Osteoblast (primary cell): ENCODE measurements around the gene TAB2. TPM values are rescaled to one million over a fixed set of nuclear protein-coding genes. Genes with fewer than 3 reads are reported as not detected.

Experiments used
- DNase-seq: peaks from one replicate; pipeline ENCODE4 v3.0.0; 2011; ENCODE audit warnings: low spot score, mixed read lengths; ENCODE audit not compliant: insufficient read length; ENCODE audit errors: missing footprints
- H2AFZ ChIP-seq: 2 replicates; pipeline ENCODE4 v1.6.0; 2011; ENCODE audit warnings: mild to moderate bottlenecking, low read length
- H3K27ac ChIP-seq: 2 replicates; pipeline ENCODE4 v1.5.1; 2011; ENCODE audit warnings: mild to moderate bottlenecking, low read depth, low read length, moderate library complexity
- H3K27me3 ChIP-seq: 2 replicates; pipeline ENCODE4 v1.6.0; 2012; ENCODE audit warnings: mild to moderate bottlenecking, control low read depth, inconsistent platforms, low read length, moderate library complexity; ENCODE audit not compliant: insufficient read depth
- H3K36me3 ChIP-seq: 2 replicates; pipeline ENCODE4 v1.5.1; 2011; ENCODE audit warnings: mild to moderate bottlenecking, low read length, control low read depth, moderate library complexity; ENCODE audit not compliant: insufficient read depth
- H3K4me1 ChIP-seq: 2 replicates; pipeline ENCODE4 v1.5.1; 2011; ENCODE audit warnings: mild to moderate bottlenecking, low read length, control low read depth, moderate library complexity; ENCODE audit not compliant: insufficient read depth
- H3K4me2 ChIP-seq: 2 replicates; pipeline ENCODE4 v1.6.0; 2011; ENCODE audit warnings: mild to moderate bottlenecking, low read length; ENCODE audit not compliant: insufficient read depth
- H3K4me3 ChIP-seq: fragments of 200-600 bp; sonication (generic); 3 replicates; pipeline ENCODE4 v1.5.1; 2012; ENCODE audit warnings: mild to moderate bottlenecking, low read length, inconsistent platforms; ENCODE audit not compliant: insufficient read depth
- H3K79me2 ChIP-seq: 2 replicates; pipeline ENCODE4 v1.6.0; 2012; ENCODE audit warnings: mild to moderate bottlenecking, low read length, control low read depth, inconsistent platforms; ENCODE audit not compliant: insufficient read depth
- H3K9me3 ChIP-seq: 2 replicates; pipeline ENCODE4 v1.5.1; 2011; ENCODE audit warnings: low read depth, low read length, control low read depth
- H4K20me1 ChIP-seq: 2 replicates; pipeline ENCODE4 v1.6.0; 2012; ENCODE audit warnings: mild to moderate bottlenecking, low read length, control low read depth; ENCODE audit not compliant: insufficient read depth
- total RNA-seq: library from RNA; depleted of rRNA; stranded (reverse); fragments of >200 nt; gene quantifications from 2 replicates; pipeline ENCODE4 v1.2.3, GENCODE V29; 2012
- TF ChIP-seq, protein P1 (sequence below): IDR thresholded peaks from 2 replicates; pipeline ENCODE4 v1.5.1; 2011; ENCODE audit warnings: mild to moderate bottlenecking, low read depth, low read length, moderate library complexity; ENCODE audit errors: extremely low read depth

TAB2 gene
- total RNA-seq, 1 donor, result 28.2 TPM

DNA sequence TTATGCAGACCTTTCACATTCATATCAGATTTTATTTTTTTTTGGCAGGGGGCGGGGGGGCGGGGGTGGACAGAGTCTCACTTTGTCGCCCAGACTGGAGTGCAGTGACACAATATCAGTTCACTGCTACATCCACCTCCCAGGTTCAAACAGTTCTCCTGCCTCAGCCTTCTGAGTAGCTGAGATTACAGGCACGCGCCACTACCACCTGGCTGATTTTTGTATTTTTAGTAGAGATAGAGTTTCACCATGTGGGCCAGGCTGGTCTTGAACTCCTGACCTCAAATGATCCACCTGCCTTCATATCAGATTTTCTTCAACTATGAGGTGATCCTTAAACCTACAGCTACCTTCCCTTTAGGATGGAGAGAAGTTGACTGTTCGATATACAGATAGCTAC, 74.6 kb downstream of the TAB2 start:
- Histone ChIP-seq H4K20me1 (peaks cover 36% of the 10 kb centered on the region), H3K4me3 (no peak overlapping the region), H3K27ac (no peak overlapping the region), H2AFZ (no peak overlapping the region), H3K4me2 (no peak overlapping the region), H3K36me3 (no peaks in the 10 kb centered on the region), H3K79me2 (peaks cover 76% of the 10 kb centered on the region), H3K27me3 (no peaks in the 10 kb centered on the region), H3K9me3 (no peaks in the 10 kb centered on the region), H3K4me1 (peaks cover 17% of the 10 kb centered on the region)
- DNase-seq, result no peak
- TF ChIP-seq, protein P1, sequence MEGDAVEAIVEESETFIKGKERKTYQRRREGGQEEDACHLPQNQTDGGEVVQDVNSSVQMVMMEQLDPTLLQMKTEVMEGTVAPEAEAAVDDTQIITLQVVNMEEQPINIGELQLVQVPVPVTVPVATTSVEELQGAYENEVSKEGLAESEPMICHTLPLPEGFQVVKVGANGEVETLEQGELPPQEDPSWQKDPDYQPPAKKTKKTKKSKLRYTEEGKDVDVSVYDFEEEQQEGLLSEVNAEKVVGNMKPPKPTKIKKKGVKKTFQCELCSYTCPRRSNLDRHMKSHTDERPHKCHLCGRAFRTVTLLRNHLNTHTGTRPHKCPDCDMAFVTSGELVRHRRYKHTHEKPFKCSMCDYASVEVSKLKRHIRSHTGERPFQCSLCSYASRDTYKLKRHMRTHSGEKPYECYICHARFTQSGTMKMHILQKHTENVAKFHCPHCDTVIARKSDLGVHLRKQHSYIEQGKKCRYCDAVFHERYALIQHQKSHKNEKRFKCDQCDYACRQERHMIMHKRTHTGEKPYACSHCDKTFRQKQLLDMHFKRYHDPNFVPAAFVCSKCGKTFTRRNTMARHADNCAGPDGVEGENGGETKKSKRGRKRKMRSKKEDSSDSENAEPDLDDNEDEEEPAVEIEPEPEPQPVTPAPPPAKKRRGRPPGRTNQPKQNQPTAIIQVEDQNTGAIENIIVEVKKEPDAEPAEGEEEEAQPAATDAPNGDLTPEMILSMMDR, result no peak

DNA sequence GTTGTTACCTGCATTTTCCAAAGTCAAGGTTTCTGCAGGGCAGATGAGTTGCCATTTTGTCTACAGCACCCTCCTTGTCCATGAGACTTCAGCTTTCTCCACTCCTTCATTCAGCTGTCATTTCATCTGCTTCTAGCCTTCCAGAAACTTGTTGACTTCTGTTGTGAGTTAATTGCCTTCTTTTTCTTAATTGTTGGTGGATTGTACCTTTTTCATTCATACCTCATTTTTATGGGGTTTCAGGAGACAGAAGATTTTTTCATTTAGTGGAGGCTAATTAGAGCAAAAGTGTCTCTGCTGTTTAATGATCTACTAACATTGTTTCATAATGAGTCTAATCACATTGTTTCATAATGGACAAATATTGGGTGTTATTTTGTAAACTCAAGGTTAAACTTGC, 75.0 kb downstream of the TAB2 start:
- no peak overlapping the region for H2AFZ ChIP-seq
- H3K36me3 ChIP-seq, result no peaks in the 10 kb centered on the region
- peaks cover 33% of the 10 kb centered on the region for H4K20me1 ChIP-seq
- no peak overlapping the region for H3K27ac ChIP-seq
- H3K9me3 ChIP-seq, result no peaks in the 10 kb centered on the region
- H3K27me3 ChIP-seq, result no peaks in the 10 kb centered on the region
- H3K79me2 ChIP-seq, result peaks cover 73% of the 10 kb centered on the region
- TF ChIP-seq, protein P1, result no peak
- peaks cover 17% of the 10 kb centered on the region for H3K4me1 ChIP-seq
- no peak overlapping the region for H3K4me3 ChIP-seq
- no peak for DNase-seq
- no peak overlapping the region for H3K4me2 ChIP-seq

DNA sequence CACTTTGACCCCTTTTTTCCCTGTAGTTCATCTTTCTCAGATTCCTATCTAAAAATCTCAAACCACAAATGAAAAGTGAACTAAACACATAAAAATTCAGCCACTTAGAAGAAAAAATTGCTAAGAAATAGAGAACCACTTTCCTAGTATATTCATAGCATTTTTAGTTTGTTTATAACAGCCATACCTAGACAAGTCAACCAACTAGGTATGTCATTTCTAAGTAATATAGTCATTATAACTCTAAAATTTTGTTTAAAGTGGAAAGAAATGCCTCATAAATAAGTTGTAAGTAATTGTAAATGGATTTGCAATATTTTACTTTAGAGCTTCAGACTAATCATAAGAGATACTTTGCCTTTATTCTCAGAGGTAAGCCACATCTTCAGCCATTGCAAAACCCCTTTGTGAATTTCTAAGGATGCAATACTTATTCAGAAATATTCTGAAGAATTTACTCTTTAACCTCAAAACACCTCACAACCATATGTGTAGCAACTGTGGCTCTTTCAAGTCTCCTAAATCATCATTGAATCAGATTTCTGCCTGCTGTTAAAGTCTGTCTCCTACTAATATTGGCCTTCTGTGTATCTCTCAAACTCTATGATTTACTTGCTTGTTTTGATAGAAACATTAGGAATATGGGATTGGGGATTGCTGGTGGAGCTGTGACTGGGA, 75.6 kb downstream of the TAB2 start:
- H3K9me3 ChIP-seq, result no peaks in the 10 kb centered on the region
- no peaks in the 10 kb centered on the region for H3K36me3 ChIP-seq
- H3K4me3 ChIP-seq, result no peak overlapping the region
- DNase-seq, result peak; percentile 65
- no peak overlapping the region for H2AFZ ChIP-seq
- TF ChIP-seq, protein P1, result no peak
- H3K4me1 ChIP-seq, result peaks cover 17% of the 10 kb centered on the region
- no peak overlapping the region for H3K4me2 ChIP-seq
- H4K20me1 ChIP-seq, result peaks cover 31% of the 10 kb centered on the region
- no peak overlapping the region for H3K27ac ChIP-seq
- no peaks in the 10 kb centered on the region for H3K27me3 ChIP-seq
- H3K79me2 ChIP-seq, result peaks cover 70% of the 10 kb centered on the region

GRCh38 chr6:149395185-149395584, 77.7 kb downstream of the TAB2 start:
- H3K4me1 ChIP-seq, result peaks cover 11% of the 10 kb centered on the region
- no peak overlapping the region for H3K4me2 ChIP-seq
- peaks cover 22% of the 10 kb centered on the region for H4K20me1 ChIP-seq
- no peak overlapping the region for H2AFZ ChIP-seq
- TF ChIP-seq, protein P1, result no peak
- H3K27me3 ChIP-seq, result no peaks in the 10 kb centered on the region
- no peaks in the 10 kb centered on the region for H3K9me3 ChIP-seq
- peaks cover 59% of the 10 kb centered on the region for H3K79me2 ChIP-seq
- DNase-seq, result no peak
- no peak overlapping the region for H3K4me3 ChIP-seq
- H3K27ac ChIP-seq, result no peak overlapping the region
- H3K36me3 ChIP-seq, result peaks cover 17% of the 10 kb centered on the region
